NK-92 (cell line): ENCODE data around the gene USP20.
"Not testable (repeated sequence)": the region's sequence is repeated elsewhere in the genome, so short reads cannot be mapped to it uniquely, and the experiment has no call there.

ENCODE experiments used
- DNase-seq: peaks from one replicate; lab custom pipeline; 2025; ENCODE audit not compliant: unreplicated experiment; lab: John Stamatoyannopoulos, UW

USP20 gene

GRCh38 chr9:129835128-129835859 is at the start of gene USP20, which contains the start of gene C9orf78:
Gene USP20, plus strand, starts transcription at chr9:129835458. Its CDS starts 17,098 bp downstream, at chr9:129852556.
Gene C9orf78, minus strand, starts transcription at chr9:129835275. Its CDS starts 54 bp downstream, at chr9:129835221.
- peak; percentile 76 for DNase-seq

- no peak for DNase-seq
These were observed 49.4 kb upstream of the USP20 start for GRCh38 chr9:129785866-129786265.

GRCh38 chr9:129786481-129786880 is 48.8 kb upstream of the USP20 start:
- no peak for DNase-seq

- no peak for DNase-seq
These were observed 40.7 kb upstream of the USP20 start for GRCh38 chr9:129794549-129794948.

- DNase-seq: not testable (repeated sequence)
These were observed 39.2 kb upstream of the USP20 start for GRCh38 chr9:129796029-129796428.

GRCh38 chr9:129798973-129799372 is 36.3 kb upstream of the USP20 start:
- DNase-seq: no peak

- DNase-seq: no peak
These were observed 33.8 kb upstream of the USP20 start for GRCh38 chr9:129801504-129801903.

- DNase-seq: peak; percentile 57
These were observed 32.2 kb upstream of the USP20 start, which contains the start of gene TOR1B for GRCh38 chr9:129802833-129803675. Gene TOR1B, plus strand, starts transcription at chr9:129803184. Its CDS starts 29 bp downstream, at chr9:129803213.

- no peak for DNase-seq
These were observed 31.6 kb upstream of the USP20 start for GRCh38 chr9:129803676-129804060.

GRCh38 chr9:129806061-129806460 is 29.2 kb upstream of the USP20 start:
- no peak for DNase-seq

- no peak for DNase-seq
These were observed 25.9 kb upstream of the USP20 start for GRCh38 chr9:129809346-129809745.

- DNase-seq: no peak
These were observed 25.1 kb upstream of the USP20 start for GRCh38 chr9:129810116-129810515.

- no peak for DNase-seq
These were observed 24.5 kb upstream of the USP20 start for GRCh38 chr9:129810788-129811187.

- DNase-seq: no peak
These were observed 23.3 kb upstream of the USP20 start for GRCh38 chr9:129811967-129812363.

GRCh38 chr9:129812385-129812784 is 22.9 kb upstream of the USP20 start:
- no peak for DNase-seq

GRCh38 chr9:129813661-129814060 is 21.6 kb upstream of the USP20 start:
- no peak for DNase-seq

- no peak for DNase-seq
These were observed 20.6 kb upstream of the USP20 start for GRCh38 chr9:129814432-129815223.

- no peak for DNase-seq
These were observed 20.0 kb upstream of the USP20 start for GRCh38 chr9:129815278-129815677.

- no peak for DNase-seq
These were observed 18.5 kb upstream of the USP20 start for GRCh38 chr9:129816501-129817435.

GRCh38 chr9:129822898-129823541 is 12.2 kb upstream of the USP20 start:
- no peak for DNase-seq
